Islet of Langerhans (tissue), 1 donor: ENCODE data around the gene RAPGEF1.

Source experiments
- FAIRE-seq: peaks from one replicate; lab custom pipeline; 2011; peaks lifted over from hg19 to GRCh38; lab: Jason Lieb, UNC

Gene RAPGEF1

DNA sequence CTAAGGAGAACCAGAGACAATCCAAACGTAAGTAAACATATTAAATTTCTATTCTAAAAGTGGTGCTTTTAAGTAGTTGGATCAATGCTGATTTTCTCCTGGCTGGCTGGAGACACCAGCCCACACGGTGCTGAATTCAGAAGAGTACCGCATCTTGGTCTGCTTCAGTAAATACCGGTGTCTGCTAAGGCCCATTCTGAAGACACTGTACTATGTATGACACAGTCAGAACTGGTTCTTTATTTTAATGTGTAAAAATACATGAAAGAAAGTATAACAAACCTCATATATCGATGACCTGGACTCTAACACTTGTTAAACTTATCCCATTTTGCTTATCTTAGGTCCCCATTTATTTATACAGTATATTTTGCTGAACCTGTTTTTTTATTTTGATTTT, 32.8 kb downstream of the RAPGEF1 start:
- no peak for FAIRE-seq

- FAIRE-seq, result no peak
Observed at GRCh38 chr9:131706608-131706970, 33.3 kb downstream of the RAPGEF1 start.

DNA sequence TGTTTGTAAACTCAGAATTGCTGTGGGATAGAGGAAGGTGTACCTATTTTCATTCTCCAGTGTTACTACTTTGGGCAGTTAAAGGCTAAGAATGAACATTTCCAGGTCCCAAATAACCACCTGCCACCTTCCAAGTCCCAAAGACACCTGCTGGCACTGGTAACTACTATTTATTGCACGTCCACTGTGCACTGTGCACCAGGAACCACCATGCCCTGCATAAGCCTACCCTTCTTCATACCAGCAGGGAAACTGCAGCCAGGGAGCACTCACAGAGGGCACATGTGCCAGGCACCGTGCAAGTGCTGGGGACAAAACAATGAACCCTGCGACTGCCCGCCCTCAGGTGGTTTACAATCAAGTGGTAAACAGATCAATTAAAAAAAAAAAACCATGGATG, 34.9 kb downstream of the RAPGEF1 start:
- no peak for FAIRE-seq

DNA sequence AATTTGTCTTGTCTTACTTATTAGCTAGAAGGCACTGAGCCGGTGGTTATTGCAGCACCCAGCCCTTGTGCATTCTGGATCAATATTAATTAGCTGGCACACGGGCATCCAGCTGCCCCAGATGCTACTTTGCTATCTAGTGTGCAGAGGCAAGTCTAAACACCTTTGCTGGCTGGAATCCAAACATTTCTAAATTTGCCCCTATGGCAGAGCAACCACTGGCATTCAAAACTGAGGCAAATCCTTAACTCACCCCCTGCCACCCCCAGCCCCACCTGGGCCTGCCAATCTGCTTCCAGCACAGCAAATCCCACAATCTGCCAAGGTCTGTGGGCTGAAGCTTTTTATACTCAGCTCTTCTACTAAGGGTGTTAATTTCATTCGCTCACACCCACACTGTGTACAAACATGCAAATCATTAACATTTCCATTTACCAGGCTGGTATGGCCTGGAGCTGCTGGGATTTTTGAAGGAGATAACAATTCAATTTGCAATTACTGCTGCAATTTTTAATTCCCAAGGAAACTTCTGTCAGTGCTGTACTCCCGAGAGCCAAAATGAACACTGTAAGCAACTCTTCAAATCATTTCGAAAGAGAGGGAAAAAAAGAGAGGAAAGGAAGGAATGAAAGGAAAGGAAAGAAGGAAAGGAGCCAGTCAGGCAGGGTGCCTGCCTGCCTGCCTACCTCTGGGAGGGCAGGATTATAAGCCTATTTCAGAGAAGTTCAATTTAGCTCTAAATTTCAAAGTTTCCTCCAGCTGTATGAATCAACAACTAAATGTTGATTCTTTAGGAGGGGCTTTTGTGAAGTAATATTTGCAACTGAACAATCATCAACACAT, 35.5 kb downstream of the RAPGEF1 start:
- no peak for FAIRE-seq

DNA sequence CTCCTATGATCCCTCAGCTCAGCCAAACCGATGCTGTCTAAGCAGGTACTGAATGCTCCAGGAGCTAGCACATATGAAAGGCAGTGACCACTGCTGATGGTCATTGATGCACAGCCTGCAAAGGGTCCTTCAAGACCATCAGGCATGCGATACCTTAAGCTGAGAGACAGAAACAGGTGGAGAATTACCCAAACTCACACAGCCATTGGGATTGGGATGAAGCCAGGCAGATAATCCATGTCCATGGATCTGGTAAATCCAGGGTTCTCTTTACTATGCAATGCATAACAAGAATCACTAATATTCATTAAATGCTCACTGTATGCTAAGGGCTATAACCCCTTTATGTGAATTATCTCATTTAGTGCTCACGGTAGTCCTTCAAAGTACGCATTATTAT, 36.2 kb downstream of the RAPGEF1 start:
- FAIRE-seq, result no peak

GRCh38 chr9:131702911-131703310, 37.0 kb downstream of the RAPGEF1 start:
- FAIRE-seq, result no peak

- FAIRE-seq, result no peak
Observed at GRCh38 chr9:131701789-131702337, 38.0 kb downstream of the RAPGEF1 start.

GRCh38 chr9:131701436-131701781, 38.5 kb downstream of the RAPGEF1 start:
- no peak for FAIRE-seq

- FAIRE-seq, result no peak
Observed at GRCh38 chr9:131700765-131701435, 39.0 kb downstream of the RAPGEF1 start.

- no peak for FAIRE-seq
Observed at GRCh38 chr9:131700076-131700475, 39.8 kb downstream of the RAPGEF1 start.

DNA sequence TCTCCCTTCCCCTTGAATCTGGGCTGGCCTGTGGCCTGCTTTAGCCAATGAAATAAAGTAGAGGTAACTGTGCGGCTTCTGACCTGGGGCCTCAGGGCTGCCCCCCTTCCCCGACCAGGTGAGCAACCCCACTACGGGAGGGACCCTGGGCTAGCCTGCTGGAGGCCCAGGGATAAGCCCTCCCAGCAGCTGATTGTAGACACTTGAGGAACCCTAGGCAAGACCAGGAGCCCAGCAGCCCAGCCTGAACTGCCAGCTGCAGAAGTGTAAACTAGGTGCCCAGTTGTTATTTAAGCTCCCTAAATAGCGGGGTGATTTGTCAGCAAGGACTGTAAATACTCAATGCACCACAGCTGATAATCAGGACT, 41.3 kb downstream of the RAPGEF1 start:
- FAIRE-seq, result no peak

GRCh38 chr9:131697908-131698617, 41.8 kb downstream of the RAPGEF1 start:
- no peak for FAIRE-seq

DNA sequence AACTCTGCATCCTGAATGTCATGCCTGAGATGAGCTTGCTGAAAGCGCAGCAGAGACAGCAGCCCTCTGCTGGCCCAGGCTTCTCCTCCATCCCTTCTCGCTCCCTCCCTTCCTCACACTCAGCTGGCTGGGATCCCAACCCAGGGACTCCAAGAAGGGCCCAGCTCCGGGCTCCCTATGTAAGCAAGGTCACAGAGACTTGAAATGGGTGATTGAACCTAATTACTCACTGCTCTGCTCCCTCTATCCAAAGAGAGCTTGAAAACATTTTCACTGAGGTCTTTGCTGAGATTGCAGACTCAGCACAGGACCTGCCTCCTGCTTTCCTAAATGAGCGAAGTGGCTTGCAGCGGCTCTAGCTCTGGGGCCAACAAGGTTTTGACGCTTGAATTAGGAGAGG, 42.8 kb downstream of the RAPGEF1 start:
- no peak for FAIRE-seq

- no peak for FAIRE-seq
Observed at GRCh38 chr9:131695836-131696460, 43.9 kb downstream of the RAPGEF1 start.

DNA sequence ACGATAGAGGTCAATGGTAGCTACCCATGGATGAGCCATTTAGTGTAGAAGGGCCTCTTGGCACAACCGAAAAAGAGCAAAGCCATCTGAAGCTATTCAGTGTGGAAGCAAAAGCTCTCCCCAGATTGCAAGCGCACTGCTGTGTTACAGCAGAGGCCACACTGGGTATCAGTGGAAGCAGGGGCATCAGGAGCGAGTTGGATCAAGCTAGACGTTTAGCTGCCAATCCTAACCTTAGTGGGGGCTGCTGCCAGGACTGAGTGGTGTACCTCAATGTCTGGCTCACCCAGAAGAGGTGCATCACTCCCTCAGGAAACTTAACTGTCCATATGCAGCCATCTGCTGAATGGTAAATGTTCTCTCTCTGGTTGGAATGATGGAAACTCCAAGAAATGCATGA, 44.5 kb downstream of the RAPGEF1 start:
- no peak for FAIRE-seq

- FAIRE-seq, result no peak
Observed at GRCh38 chr9:131693651-131694597, 46.0 kb downstream of the RAPGEF1 start.

- peak; percentile 58 for FAIRE-seq
Observed at GRCh38 chr9:131692612-131693562, 47.0 kb downstream of the RAPGEF1 start.

GRCh38 chr9:131691969-131692611, 47.8 kb downstream of the RAPGEF1 start:
- FAIRE-seq, result peak; percentile 73

DNA sequence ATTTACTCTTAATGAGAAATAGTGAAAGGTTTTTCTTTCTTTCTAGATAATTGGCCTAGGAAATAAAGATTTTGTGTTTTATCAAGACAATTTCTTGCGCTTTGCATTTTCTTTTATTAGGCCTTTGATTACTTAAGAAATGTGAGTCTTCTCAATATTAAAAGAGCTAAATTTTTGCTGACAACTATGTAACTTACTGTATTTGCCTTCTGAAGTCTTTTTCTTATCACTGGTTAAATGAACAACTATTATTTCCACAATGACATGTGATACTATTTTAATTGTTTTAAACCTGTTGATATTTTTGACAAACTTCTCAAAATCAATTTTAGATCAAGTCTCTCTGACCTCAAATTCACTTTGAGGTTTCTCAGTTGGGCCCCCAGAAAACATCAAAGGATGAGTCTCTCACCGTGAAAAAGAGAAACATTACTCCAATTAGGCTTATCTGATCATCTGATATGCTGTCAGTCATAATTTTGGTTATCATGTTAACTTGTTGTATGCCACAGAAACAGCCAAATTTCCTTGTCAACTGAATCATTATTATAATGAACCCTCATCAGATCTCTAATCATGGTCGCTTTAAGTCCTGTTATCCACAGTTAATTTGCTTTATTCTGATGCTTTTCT, 48.8 kb downstream of the RAPGEF1 start:
- FAIRE-seq, result no peak
